HCT116 (cell line): Measurements from ENCODE around the gene ENSA.

Experiments
- CEBPB ChIP-seq: IDR thresholded peaks from 2 replicates; pipeline ENCODE4 v1.6.1; 2012; ENCODE audit warnings: low read depth
- EZH2 ChIP-seq: fragments of 200-600 bp; sonication (generic); IDR thresholded peaks from 2 replicates; pipeline ENCODE4 v1.6.1; 2017; ENCODE audit warnings: antibody characterized with exemption, mixed run types
- EZH2phosphoT487 ChIP-seq: fragments of 200-600 bp; IDR thresholded peaks from 2 replicates; pipeline ENCODE4 v1.6.1; 2018; ENCODE audit warnings: antibody characterized with exemption, borderline replicate concordance
- POLR2A ChIP-seq: IDR thresholded peaks from 2 replicates; pipeline ENCODE4 v1.7.0; 2011; ENCODE audit warnings: borderline replicate concordance; ENCODE audit not compliant: insufficient read depth, insufficient read length; ENCODE audit errors: extremely low read depth
- RAD21 ChIP-seq: IDR thresholded peaks from 2 replicates; pipeline ENCODE4 v1.6.1; 2012; ENCODE audit warnings: low read depth, mild to moderate bottlenecking
- TF ChIP-seq, protein P1 (sequence below), 3 experiments: fragments of 200-600 bp in 1 of 3; sonication (generic) in 1 of 3; IDR thresholded peaks in 2 of 3; conservative IDR thresholded peaks in 1 of 3; 2 replicates each; pipeline ENCODE4 v1.5.1; 2012 to 2017; ENCODE audit warnings: low read depth in 2 of 3, low read length in 2 of 3, antibody characterized with exemption in 1 of 3, borderline replicate concordance in 1 of 3, control low read depth in 1 of 3, mild to moderate bottlenecking in 1 of 3, mixed read lengths in 1 of 3, mixed run types in 1 of 3, moderate library complexity in 1 of 3; ENCODE audit not compliant: insufficient read depth in 1 of 3
- TF ChIP-seq, protein P2 (sequence below): IDR thresholded peaks from 2 replicates; pipeline ENCODE4 v1.6.1; 2012

DNA sequence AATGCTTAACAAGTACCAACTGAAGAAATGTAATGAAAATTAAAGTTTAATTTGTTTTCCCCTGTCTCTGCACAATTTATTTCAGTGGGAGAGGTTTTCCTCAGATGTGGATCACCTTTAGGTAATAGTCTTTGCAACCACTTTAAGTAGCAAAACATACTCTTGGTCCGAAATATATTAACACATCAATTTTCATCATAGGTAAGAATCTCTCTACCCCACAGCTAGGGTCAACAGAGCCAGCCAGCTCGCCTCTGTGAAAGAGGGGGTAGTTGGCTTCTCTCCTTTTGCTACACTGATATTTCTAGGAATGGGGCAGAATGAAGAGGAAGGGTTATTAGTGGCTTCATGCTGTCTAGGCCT lies 25.2 kb downstream of the ENSA start:
- TF ChIP-seq, protein P1, sequence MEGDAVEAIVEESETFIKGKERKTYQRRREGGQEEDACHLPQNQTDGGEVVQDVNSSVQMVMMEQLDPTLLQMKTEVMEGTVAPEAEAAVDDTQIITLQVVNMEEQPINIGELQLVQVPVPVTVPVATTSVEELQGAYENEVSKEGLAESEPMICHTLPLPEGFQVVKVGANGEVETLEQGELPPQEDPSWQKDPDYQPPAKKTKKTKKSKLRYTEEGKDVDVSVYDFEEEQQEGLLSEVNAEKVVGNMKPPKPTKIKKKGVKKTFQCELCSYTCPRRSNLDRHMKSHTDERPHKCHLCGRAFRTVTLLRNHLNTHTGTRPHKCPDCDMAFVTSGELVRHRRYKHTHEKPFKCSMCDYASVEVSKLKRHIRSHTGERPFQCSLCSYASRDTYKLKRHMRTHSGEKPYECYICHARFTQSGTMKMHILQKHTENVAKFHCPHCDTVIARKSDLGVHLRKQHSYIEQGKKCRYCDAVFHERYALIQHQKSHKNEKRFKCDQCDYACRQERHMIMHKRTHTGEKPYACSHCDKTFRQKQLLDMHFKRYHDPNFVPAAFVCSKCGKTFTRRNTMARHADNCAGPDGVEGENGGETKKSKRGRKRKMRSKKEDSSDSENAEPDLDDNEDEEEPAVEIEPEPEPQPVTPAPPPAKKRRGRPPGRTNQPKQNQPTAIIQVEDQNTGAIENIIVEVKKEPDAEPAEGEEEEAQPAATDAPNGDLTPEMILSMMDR (IDR thresholded peaks at IDR 0.05 in 2 of 3, conservative IDR thresholded peaks at IDR 0.05 in 1 of 3; ENCODE audit: borderline replicate concordance in 1 of 3, insufficient read depth in 1 of 3, low read depth in 2 of 3, low read length in 2 of 3): no peak
- TF ChIP-seq, protein P2, sequence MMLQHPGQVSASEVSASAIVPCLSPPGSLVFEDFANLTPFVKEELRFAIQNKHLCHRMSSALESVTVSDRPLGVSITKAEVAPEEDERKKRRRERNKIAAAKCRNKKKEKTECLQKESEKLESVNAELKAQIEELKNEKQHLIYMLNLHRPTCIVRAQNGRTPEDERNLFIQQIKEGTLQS: no peak
- no peak for TF ChIP-seq EZH2phosphoT487
- no peak for TF ChIP-seq POLR2A
- TF ChIP-seq CEBPB: no peak
- TF ChIP-seq RAD21: no peak
- no peak for TF ChIP-seq EZH2
